ENCODE data around the gene ITGA11.
"Not testable (repeated sequence)": the region's sequence is repeated elsewhere in the genome, so short reads cannot be mapped to it uniquely, and the experiment has no call there.

Gene ITGA11

DNA sequence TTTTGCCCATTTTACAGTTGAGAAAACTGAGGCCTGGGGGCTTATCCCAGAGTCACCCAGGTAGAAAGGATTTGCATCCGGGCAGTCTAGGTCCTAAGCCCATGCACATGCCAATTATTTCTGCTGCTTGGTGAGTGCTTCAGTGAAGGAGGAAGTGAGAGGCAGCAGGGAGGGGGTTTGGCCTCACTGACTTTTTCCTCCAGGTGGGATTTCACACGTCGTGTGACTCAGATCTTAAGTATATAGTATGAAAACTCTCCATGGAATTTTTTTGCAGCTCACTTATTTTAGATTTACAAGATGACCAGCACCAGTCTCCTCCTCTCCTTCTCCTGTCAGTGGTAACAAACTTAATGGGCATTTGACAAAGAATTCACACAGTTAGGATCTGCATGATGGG lies 4.6 kb downstream of the ITGA11 start:
- no peak for DNase-seq (ENCODE audit: low read depth)
- H3K4me3 ChIP-seq (ENCODE audit: low read depth, low read length): no peak overlapping the region

DNA sequence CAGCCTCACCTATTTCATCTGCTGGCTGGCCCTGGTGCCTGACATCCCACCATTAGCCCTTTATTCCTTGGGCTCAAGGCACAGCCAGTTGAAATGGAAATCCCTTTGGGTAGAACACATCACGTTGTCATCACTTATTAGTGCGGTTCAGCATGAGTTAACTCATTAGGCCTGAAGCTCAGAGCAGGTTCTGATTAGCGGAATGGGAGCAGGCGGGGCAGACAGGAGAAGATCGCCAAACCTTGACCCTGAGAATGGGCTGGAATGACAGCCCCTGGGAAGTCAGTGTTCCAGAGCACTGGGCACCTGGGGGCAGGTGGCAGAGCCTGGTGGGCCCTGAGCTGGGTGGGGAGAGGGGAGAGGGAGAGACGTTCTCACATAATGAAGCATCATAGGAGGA lies 5.8 kb downstream of the ITGA11 start:
- no peak for DNase-seq (ENCODE audit: low read depth)

DNA sequence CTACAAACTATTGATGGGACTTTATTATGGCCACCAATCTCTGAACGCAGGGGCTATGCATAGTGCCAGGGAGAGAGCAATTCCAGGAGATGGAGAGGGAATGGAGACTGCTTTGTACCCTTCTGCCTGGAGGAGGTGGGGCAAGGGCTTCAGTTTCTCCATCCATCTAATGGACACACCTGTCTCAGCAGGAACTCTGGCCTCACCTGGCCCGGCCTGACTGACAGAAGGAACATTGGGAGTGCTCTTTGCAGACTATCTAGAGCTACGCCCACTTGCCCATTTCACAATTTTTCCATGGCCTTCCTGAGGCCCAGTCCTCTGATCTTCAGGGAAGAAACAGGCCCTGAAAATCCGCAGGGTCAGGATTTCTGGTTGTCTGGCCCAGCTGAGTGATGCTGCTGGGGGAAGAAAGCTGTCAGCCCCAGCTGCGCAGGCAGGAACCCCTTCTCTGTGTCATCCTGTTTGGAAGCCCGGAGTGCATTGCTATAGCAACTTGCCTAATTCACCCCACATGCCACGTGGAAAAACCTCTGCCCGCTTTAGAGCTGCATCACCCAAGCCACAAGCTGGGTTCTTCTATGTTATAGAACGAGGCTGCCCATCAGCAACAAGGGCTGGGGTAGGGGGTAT lies 6.4 kb downstream of the ITGA11 start:
- no peak overlapping the region for H3K4me3 ChIP-seq (ENCODE audit: low read depth, low read length)
- DNase-seq (ENCODE audit: low read depth): no peak

More for the DNA sequence above, 5.8 kb downstream of the ITGA11 start:
- no peak overlapping the region for H3K4me3 ChIP-seq (ENCODE audit: low read depth, low read length)

DNA sequence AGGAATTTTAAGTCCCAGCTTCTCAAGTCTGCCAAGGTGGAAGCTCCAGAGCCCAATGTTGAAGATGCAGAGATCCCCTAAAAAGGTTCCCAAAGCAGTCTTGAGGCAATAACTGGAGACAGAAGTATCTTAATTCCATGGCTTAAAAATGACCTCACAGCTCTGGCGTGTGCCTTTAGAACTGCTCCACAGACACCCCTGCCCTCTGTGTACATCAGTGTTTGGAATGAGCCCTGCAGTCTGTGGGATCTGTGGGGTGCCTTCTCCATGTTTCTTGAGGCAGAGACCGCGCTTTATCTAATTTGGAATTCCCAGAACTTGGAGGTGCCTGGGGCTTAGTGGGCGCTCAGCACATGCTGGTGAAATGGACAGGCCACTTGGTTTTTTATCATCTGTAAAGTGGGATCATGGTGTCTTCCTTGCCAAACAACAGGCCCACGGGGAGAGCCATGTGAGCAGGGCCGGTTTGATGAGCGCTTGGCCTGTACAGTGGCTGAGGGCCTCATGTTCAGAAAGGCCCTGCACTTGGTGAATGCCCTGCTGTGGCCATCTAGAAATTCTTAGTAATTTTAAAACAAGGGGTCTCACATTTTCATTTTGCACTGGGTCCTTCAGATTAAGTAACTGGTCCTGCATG lies 7.1 kb downstream of the ITGA11 start:
- no peak overlapping the region for H3K4me3 ChIP-seq (ENCODE audit: low read depth, low read length)
- no peak for DNase-seq (ENCODE audit: low read depth)

DNA sequence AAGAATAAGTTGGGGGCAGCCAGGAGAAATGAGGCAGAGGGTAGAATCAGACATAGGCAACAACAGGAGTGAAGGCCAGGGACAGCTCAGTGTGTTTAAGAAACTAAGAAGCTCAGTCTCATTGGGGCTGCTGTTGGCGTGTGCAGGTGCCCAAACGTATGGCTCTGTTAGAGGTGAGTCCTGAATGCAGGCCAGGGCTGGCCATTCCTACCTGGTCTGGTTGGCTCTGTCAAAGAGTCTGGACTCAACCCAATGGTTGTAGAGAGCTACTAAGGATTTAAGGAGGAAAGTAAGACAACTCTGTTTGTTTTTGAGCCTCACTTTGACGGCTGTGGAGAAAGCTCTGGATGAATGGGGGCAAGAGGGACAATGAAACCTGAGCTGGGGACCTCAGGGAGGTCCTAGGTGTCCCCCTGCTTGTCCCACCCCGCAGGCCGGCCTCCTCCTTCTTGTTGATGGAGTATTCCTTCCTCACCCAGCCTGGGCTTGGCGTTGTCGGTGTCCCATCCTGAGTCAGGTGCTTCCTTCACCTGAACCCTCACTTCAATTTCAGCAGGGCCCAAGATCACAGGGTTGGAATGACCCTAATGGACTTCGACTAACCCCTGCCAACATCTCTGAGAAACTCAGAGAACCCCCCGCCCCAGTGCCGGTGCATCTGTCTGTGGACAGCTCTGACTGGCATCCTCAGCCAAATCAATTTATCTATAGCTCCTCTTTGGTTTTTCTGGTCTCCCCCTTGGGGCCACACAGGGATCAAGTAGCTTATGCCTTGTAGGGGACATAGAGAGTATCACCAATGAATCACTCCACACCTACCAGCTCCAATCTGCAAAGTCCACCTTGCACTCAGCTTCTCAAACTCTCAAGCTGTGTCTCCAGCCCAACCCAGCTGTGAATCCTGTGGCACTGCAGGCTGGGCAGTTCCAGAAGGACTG lies 8.3 kb downstream of the ITGA11 start:
- no peak for DNase-seq (ENCODE audit: low read depth)
- H3K4me3 ChIP-seq (ENCODE audit: low read depth, low read length): no peak overlapping the region

DNA sequence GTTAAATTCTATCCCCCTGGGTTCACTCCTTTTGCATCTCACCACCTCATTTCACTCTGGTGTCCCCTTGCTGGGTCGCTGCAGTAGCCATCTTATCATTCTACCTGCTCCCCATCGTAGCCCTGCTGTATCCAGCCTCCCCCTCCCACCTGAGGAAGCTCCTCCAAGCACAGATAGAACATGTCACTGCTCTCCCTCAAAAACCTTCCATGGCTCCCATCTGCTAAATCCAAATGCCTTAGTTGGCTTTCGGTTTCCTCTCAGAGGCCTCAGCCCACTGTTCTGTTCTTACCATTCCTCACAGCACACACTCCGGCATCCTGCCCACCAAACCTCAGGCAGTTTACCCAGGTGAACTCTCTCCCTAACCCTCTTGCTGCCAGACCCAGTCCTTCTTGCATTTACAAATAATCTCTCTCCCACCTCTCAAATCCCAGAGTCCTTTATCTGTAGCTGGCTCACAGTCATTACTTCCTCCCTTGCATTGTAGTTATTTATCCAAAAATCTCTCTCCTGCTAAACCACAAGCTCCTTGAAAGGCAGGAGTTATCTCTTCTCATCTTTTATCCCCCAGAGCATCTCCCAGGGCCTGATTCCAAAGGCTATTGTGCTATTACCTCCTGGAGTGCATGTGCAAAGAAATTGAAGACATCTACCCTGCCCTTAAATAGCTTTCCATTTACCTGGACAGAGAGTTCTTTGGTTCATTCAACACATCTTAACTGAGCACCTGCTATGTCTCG lies 9.4 kb downstream of the ITGA11 start:
- not testable (repeated sequence) for DNase-seq (ENCODE audit: low read depth); H3K4me3 ChIP-seq (ENCODE audit: low read depth, low read length)

DNA sequence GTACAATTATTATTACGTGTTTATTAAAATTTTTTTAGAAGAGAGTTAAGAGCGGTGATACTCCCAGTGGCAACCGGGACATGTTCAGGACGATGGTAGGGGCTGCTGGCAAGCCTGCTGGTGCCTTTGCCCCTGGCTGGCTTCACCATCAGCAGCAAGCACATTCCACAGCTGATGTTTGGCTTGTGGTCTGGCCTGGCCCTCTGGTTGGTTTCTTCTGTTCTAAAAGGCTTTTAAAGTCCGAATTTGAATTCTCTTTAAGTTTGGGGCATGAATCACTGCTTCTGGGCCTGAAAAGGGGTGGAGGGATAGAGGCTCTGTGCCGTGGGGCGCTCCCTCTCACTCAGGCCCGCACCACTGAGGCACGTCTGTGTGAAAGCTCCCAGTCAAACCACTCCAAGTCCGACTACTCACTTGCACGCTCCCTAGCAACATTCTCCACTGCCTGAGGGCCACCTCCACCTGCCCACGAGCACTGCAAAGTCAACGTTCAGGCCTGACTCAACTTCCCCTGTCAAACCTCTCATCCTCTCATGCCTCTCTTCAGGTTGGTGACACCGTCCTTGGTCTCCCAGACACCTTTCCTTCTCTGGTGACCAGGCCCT lies 10.1 kb downstream of the ITGA11 start:
- DNase-seq (ENCODE audit: low read depth): no peak

DNA sequence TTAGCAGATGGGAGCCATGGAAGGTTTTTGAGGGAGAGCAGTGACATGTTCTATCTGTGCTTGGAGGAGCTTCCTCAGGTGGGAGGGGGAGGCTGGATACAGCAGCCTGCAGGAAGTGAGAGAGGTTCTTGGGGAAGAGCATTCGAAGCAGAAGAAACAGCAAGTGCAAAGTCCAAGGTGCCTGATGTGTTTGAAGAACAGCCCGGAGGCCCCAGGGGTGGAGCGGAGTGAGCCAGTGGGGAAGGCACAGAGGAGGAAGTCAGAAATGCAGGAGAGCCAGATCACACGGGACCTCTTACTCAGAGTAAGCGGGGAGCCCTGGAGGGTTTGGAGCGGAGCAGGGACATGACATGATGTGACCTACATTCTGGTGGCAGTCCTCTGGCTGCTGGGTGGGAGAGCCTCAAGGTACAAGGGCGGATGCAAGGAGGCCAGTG lies 10.8 kb downstream of the ITGA11 start:
- H3K4me3 ChIP-seq (ENCODE audit: low read depth, low read length): no peak overlapping the region
- no peak for DNase-seq (ENCODE audit: low read depth)

More for the DNA sequence above, 10.1 kb downstream of the ITGA11 start:
- no peak overlapping the region for H3K4me3 ChIP-seq (ENCODE audit: low read depth, low read length)

DNA sequence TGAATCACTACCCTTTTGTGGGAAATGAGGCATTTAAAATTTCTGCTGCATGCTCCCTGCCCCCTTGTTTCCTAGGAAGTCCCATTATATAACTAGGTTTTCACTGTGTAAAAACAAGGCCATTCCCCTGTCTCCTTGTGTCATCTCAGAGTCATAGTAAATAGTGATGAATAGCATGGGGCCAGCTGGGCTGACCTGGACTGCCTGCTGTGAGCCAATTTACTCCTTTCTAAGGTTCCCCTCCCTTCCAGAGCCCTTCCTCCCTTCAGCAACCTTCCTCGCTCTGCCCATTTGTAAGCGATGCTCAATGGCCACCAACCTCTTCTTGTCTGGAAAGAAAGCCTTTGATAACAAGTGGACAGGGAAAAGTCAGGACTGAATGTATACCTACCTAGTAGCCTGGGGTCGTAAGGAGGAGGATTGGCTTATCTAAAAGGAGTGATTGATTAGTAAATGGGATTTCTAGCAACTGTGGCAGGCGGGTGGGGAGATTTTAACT lies 11.7 kb downstream of the ITGA11 start:
- no peak overlapping the region for H3K4me3 ChIP-seq (ENCODE audit: low read depth, low read length)
- DNase-seq (ENCODE audit: low read depth): no peak

DNA sequence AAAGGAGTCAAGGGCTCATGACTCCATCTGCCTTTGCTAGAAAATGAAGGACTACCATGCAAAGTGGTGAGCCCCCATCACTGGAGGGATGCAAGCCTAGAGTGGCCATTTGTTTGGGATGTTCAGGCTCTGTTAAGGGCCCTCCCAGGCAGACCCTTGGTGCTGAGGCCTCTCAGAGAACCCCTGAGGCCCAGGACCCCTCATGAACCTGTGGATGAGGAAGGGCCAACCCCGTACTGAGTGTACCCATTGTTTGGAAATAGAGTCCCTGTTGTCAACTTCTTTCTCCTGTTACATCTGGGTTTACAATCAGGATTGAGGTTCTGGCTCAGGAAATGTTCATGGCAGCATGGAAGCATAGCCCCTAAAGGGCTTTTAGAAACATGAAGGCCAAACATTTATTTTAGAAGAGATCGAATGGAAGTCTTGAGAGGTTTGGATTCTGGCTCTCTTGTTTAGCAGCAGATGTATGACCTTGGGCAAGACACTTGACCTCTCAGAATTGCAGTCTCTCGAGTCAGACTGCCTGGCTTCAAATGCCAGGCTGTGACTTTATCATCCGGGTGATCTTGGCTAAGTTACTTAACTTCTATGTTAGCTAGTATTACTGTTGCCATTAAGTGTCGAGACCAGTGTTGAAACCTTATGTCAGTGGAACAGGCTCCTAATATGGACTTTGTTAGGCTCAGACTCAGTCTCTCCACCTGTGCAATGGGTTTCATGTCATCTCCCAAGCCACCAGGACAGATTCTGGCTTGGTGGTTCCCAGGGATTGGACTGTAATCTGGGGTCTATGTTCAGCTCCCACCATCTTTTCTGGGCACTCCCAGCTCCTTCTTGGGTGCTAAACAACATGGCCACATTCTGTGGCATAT lies 12.4 kb downstream of the ITGA11 start:
- no peak overlapping the region for H3K4me3 ChIP-seq (ENCODE audit: low read depth, low read length)
- DNase-seq (ENCODE audit: low read depth): no peak

DNA sequence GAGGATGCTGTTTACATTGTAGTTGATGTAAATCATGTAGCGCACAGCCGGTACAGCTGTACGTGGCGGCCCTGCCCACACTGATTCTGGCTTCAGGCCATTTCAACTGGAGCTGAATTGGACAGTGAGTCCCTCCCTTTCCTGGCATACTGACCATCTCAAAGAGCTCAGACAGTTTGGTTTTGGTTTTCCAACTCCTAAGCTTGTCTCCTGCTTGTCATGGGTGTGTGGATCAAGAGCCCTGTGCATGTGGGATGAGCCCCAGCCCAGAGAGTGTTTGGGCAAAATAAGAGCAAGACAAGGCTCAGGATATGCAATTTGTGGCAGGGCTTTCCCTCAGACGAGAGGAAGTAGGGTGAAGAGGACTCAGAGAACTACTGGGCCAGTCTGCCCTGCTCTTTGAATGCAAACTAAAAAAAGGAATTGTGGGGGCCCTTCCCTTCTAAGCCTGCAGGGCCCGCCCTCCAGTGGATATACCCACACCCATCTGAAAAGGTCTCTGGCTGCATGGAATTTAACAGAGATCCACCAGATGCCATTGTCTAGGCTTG lies 13.3 kb downstream of the ITGA11 start:
- peak; percentile 61 for DNase-seq (ENCODE audit: low read depth)
- no peak overlapping the region for H3K4me3 ChIP-seq (ENCODE audit: low read depth, low read length)

DNA sequence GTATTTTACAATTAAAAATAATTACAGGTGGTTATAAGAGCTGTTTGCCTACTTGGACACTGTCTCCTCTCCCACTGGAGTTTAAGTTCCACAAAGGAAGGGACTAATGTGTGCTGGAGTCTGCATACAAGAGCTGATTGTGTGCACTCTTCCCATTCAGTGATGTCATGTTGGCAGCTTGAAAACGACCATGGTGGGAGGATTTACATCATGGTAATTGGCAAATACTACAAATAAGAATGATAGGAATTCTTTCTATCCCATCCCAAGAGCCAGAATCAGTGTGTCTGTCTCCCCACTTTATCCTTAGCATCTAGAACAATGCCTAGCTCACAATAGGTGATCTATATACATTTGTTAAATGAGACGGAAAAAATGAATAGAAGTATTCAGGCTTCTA lies 14.1 kb downstream of the ITGA11 start:
- H3K4me3 ChIP-seq (ENCODE audit: low read depth, low read length): no peak overlapping the region
- DNase-seq (ENCODE audit: low read depth): no peak

DNA sequence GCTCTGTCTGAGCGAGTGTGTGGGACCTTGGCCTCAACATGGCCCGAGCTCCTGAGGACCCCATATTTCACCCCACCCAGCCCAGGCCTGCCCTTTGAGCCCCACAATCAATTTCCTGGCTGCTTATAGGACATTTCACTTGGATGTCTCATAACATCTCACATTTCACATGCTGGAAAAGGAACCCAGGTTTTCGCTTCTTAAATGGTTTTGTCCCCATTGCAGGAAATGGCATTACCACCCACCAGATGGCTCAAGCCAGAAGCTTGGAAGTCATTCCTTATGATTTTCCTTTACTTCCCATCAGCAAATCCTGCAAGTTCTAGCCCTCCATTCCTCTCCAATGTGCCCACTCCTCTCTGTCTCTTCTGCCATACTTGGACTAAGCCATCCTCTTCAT lies 14.9 kb downstream of the ITGA11 start:
- no peak for DNase-seq (ENCODE audit: low read depth)
- no peak overlapping the region for H3K4me3 ChIP-seq (ENCODE audit: low read depth, low read length)

DNA sequence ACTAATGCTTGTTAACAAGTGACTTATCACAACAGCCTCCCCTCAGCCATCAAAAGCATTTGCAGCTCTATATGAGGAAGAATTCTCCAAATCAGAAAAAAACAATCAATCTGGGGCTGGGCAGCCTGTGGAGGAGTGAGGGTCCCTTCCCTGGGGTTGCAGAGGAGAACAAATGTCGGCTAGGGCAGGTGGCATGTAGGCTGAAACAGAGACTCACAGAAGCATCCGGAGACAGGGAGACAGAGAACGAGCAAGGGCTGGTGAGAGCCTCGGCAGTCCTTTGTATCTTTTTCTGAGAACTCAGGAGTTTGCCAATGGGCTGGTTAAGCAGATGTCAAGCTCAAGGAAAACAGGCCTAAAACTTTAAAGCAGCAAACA lies 15.8 kb downstream of the ITGA11 start:
- no peak for DNase-seq (ENCODE audit: low read depth)

DNA sequence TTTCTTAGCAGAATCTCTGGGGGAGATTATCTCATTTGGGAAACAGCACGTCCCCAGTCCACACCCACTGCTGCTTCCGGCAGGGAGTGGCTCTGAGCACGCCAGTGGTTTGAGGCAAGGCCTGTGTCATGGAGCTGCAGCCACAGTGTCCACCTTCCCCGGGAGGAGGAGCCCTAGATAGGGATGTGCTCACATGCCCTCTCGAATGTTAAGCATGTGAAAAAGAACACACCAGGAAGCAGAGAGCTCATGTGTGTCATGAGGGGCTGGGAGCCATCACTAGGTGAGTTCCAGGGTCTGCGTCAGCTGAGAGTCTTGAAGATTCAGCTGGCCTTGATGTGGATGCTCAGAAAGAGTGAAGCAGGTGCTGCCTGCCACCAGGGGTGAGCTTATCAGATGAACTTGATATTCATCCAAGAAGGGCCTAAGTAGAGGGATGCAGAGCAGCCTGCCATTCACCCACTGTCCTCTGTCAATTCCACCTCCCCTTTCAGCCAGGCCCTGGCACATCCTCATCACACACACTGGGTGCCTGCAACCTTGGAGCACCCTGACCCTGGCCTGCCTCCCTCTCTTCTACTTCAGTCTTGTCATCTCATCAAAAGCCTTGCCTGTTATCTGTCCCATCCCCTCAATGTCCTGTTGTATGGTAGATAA lies 16.3 kb downstream of the ITGA11 start:
- DNase-seq (ENCODE audit: low read depth): no peak
- no peak overlapping the region for H3K4me3 ChIP-seq (ENCODE audit: low read depth, low read length)

More for the DNA sequence above, 15.8 kb downstream of the ITGA11 start:
- no peak overlapping the region for H3K4me3 ChIP-seq (ENCODE audit: low read depth, low read length)

DNA sequence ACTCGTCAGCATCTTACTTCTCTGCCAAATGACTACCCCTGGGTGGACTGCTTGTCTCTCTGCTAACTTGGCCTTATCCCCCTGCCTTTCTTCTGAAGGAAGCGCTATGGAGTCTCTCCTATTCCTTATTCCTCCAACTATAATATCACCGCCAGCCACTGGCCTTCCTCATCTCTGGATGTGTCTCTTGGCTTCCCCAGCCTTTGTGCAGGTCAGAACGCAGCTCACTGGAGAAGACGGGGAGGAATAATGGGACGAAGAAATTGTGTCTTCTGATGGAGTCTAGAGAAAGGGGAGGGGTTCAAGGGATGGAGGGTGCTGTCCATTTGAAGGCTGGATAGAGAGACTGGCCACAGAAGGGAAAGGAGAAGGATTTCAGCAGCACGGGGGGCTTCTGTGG lies 16.9 kb downstream of the ITGA11 start:
- DNase-seq (ENCODE audit: low read depth): no peak
- no peak overlapping the region for H3K4me3 ChIP-seq (ENCODE audit: low read depth, low read length)

DNA sequence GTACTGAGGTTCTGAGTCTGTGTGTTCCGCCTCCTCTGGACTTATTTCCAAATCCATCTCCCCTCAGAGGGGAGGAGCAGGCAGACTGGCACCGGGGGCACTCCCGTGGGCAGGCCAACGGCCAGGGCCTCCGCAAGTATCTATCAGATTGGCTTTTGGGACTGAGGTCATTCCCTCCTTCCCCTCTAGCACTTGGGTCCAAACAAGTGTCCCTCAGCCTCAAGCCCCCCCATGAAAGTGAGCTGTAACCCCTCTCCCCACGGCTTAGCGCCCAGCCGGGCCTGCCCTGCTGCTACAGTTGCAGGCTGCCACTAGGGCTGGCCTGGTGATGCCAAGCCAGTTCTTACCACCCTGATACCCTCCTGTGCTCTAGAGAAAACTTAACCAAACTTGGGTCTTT lies 17.4 kb downstream of the ITGA11 start:
- no peak overlapping the region for H3K4me3 ChIP-seq (ENCODE audit: low read depth, low read length)
- no peak for DNase-seq (ENCODE audit: low read depth)

DNA sequence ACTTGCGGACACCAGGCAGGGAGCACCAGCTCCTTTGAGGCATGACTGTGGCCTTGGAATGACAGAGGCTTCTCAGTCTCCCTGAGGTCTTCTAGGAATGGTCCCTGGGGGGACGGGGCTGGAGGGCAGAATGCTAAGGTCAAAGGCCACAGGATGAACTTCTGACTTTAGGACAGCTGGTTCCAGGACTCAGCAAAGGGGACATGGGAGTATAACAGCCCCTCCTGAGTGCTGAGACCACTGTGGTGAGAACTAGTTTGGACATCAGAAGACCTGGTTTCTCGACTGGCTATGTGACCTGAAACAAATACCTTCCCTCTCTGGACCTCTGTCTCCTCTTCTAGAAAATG lies 17.8 kb downstream of the ITGA11 start:
- DNase-seq (ENCODE audit: low read depth): no peak
- no peak overlapping the region for H3K4me3 ChIP-seq (ENCODE audit: low read depth, low read length)
